Raji (cell line): Measurements from ENCODE around the gene DNAJC9.

ENCODE experiments used
- POLR2A ChIP-seq: IDR thresholded peaks from 2 replicates; pipeline ENCODE4 v1.6.1; 2011; ENCODE audit warnings: low read depth, low read length, control low read depth; ENCODE audit not compliant: insufficient read depth

Gene DNAJC9

DNA sequence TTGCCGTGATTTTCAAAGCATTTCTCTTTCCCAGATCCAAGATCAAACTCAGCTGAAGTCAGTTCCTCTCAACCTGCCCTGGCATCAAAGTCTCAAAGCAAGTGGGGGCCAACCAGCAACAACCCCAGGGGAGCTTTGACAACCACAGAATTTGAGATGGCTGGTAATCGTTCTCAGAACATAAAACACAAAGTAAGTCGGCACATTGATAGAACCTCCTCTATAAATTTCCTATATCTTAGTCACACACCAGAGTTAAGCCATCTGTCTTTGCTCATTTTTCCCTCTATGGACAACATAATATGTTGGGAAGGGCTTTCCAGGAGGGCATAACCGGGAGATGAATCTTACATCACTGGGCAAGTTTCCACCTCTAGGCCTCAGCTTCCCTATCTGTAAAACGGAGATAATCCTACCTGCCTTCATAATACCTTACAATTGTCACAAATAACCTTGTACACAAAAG lies 1.2 kb upstream of the DNAJC9 start:
- no peak for TF ChIP-seq POLR2A

GRCh38 chr10:73247509-73248258 lies 629 bp upstream of the DNAJC9 start:
- TF ChIP-seq POLR2A = no peak

GRCh38 chr10:73246322-73246645 lies 771 bp downstream of the DNAJC9 start:
- no peak for TF ChIP-seq POLR2A

DNA sequence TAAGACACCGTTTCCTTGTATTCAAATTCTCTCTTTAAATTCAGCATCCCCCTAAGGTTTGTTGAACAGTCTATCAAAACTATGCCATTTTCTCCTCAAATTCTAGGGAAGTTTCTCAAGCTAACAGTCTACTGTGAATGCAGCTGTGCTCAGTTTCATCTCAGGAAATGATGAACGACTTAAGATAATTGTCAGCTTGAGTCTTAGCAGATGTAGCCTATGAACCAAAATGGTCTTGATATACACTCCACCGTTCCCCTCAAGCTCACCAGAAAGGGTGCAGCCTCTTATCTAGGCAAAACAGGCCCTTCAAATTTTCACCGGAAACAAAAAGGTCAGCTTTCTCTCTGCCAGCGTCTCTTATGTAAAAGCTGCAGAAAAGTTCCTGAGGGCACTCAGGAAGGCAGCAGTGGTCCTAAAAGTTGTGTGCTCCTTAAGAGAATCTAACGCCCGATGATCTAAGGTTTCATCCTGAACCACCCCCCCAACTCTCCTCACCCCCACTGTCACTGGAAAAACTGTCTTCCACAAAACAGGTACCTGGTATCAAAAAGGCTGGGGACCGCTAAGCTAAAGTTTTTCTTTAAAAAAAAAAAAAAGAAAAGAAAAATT lies 2.1 kb downstream of the DNAJC9 start:
- TF ChIP-seq POLR2A = no peak

- TF ChIP-seq POLR2A = no peak
Measured at GRCh38 chr10:73239908-73240307, 7.1 kb downstream of the DNAJC9 start.

GRCh38 chr10:73238990-73239566 lies 8.0 kb downstream of the DNAJC9 start:
- no peak for TF ChIP-seq POLR2A

- TF ChIP-seq POLR2A = no peak
Measured at GRCh38 chr10:73234695-73235094, 12.4 kb downstream of the DNAJC9 start.

- no peak for TF ChIP-seq POLR2A
Measured at GRCh38 chr10:73233883-73234282, 13.2 kb downstream of the DNAJC9 start.

- no peak for TF ChIP-seq POLR2A
Measured at GRCh38 chr10:73232887-73233286, 14.2 kb downstream of the DNAJC9 start.

- no peak for TF ChIP-seq POLR2A
Measured at GRCh38 chr10:73229567-73229966, 17.5 kb downstream of the DNAJC9 start.

DNA sequence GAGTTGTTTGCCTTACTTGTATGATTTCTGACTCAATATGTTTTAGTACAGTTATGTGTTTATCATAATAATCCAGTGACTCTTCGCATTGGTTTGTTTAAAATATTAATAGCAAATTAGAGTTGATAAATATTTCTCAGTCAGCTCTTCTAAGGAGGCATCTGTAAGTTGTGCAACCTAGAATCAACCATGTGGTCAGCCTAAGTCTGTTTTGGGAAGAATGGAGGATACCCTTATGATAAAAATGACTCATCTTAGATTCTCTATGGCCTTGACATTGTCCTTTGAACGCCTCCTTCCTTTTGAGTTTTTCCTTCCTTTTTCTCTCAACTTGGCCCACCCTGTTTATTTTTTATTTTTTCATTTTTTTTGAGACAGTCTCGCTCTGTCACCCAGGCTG lies 18.8 kb downstream of the DNAJC9 start:
- no peak for TF ChIP-seq POLR2A

- no peak for TF ChIP-seq POLR2A
Measured at GRCh38 chr10:73226663-73227062, 20.4 kb downstream of the DNAJC9 start.

DNA sequence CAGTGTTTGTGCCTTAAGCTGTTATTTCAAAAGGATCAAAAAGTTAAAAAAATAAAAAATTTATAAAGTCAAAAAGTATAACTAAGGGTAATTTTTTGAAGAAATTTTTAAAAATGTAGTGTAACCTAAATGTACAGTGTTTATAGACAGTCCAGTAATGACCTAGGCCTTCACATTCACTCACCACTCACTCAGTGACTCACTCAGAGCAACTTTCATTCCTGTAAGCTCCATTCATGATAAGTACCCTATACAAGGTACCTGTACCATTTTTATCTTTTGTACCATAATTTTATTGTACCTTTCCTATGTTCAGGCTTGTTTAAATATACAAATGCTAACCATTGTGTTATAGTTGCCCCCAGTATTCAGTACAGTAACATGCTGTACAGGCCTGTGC lies 21.5 kb downstream of the DNAJC9 start:
- TF ChIP-seq POLR2A = no peak

DNA sequence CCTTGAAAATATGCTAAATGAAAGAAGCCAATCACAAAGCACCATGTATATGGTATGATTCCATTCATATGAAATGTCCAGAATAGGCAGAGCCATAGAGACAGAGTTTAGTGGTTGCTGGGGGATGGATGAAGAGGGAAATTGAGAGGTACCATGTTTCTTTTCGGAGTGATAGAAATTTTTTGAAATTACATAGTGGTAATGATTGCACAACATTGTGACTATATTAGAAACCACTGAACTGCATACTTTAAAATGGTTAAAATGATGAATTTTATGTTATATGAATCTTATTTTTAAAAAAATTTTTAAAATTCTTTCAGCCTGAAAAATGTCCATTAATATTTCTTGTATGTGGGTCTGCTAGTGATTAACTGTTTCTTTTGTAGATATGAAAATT lies 26.1 kb downstream of the DNAJC9 start:
- no peak for TF ChIP-seq POLR2A

- no peak for TF ChIP-seq POLR2A
Measured at GRCh38 chr10:73219384-73219783, 27.7 kb downstream of the DNAJC9 start.

- no peak for TF ChIP-seq POLR2A
Measured at GRCh38 chr10:73218431-73219191, 28.4 kb downstream of the DNAJC9 start.
